ENCODE results near the gene ZCCHC14. TPM values are rescaled to one million over a fixed set of nuclear protein-coding genes. Genes with fewer than 3 reads are reported as not detected.

The ZCCHC14 gene
- total RNA-seq, 1 experiment from 2014 or later, result 37.8 TPM

GRCh38 chr16:87412996-87413421, 79.8 kb downstream of the ZCCHC14 start:
- Histone ChIP-seq H3K4me3 (replicated peaks in 1 of 2; ENCODE audit: low read depth in 1 of 2, low read length in 2 of 2) (no peak overlapping the region), H3K9me2 (ENCODE audit: insufficient read depth) (no peaks in the 10 kb centered on the region), H3K79me2 (ENCODE audit: insufficient read depth, low read length) (no peaks in the 10 kb centered on the region), H4K20me1 (ENCODE audit: insufficient read depth) (peaks cover 10% of the 10 kb centered on the region), H2AFZ (ENCODE audit: low read depth, low read length, poor library complexity, severe bottlenecking) (no peak overlapping the region), H3K27me3 (ENCODE audit: insufficient read depth, low read length) (no peaks in the 10 kb centered on the region), H3K9ac (ENCODE audit: low read length) (no peak overlapping the region), H3K9me3 (ENCODE audit: control insufficient read depth in 1 of 2, insufficient read depth in 1 of 2, low read depth in 1 of 2, low read length in 2 of 2) (no peaks in the 10 kb centered on the region), H3K4me2 (ENCODE audit: low read length) (no peak overlapping the region), H3K4me1 (ENCODE audit: control insufficient read depth in 1 of 2, insufficient read depth in 2 of 2, low read length in 2 of 2) (peaks cover 11 to 17% of the 10 kb centered on the region in 2 experiments), H3K36me3 (ENCODE audit: control insufficient read depth in 1 of 2, insufficient read depth in 2 of 2, low read length in 2 of 2) (peaks cover 32 to 33% of the 10 kb centered on the region in 2 experiments; a peak in 3 of 4 replicates), H3K27ac (ENCODE audit: low read depth, low read length) (no peak overlapping the region)
- BruUV-seq (replicated peaks), result no TSS peak
- ChIA-PET POLR2A (no interaction called here), CTCF (no interaction called here), RAD21 (ENCODE audit: low non-redundant PET in 1 of 2, low total read pairs in 2 of 2, uncharacterized antibody in 2 of 2, unreplicated experiment in 2 of 2) (no interaction called here)
- intact Hi-C loops (cut with micrococcal nuclease), result no loop called here
- no peak for TF ChIP-seq EZH2 (IDR thresholded peaks at IDR 0.05)
- TF ChIP-seq ZNF274 (IDR thresholded peaks at IDR 0.05; ENCODE audit: low read depth, low read length), result no peak
- no peak for TF ChIP-seq EZH2phosphoT487 (IDR thresholded peaks at IDR 0.05; ENCODE audit: borderline replicate concordance)
- TF ChIP-seq POLR2A (IDR thresholded peaks at IDR 0.05; ENCODE audit: borderline replicate concordance, extremely low read depth, insufficient read depth, insufficient read length), result no peak
- no peak for TF ChIP-seq CBX3 (IDR thresholded peaks at IDR 0.05; ENCODE audit: low read depth)
- no peak for TF ChIP-seq FOSL1 (IDR thresholded peaks at IDR 0.05; ENCODE audit: low read depth)
- TF ChIP-seq SRF (IDR thresholded peaks at IDR 0.05; ENCODE audit: low read depth), result no peak
- TF ChIP-seq ATF3 (IDR thresholded peaks at IDR 0.05), result no peak
- TF ChIP-seq POLR2AphosphoS5 (IDR thresholded peaks at IDR 0.05; ENCODE audit: low read depth, low read length), result no peak
- no peak for TF ChIP-seq JUND (IDR thresholded peaks at IDR 0.05)
- TF ChIP-seq TCF7L2 (IDR thresholded peaks at IDR 0.05; ENCODE audit: borderline replicate concordance, extremely low read depth, insufficient read depth, insufficient read length), result no peak
- TF ChIP-seq ZFX (IDR thresholded peaks at IDR 0.05), result no peak
- no peak for TF ChIP-seq CEBPB (IDR thresholded peaks at IDR 0.05; ENCODE audit: low read depth)
- ATAC-seq (no peak), DNase-seq (ENCODE audit: low read depth, low spot score) (no peak)

Measured in HCT116 (cell line).